HG02870 (cell line): ENCODE results near the gene CDC25B.

Experiments
- ATAC-seq: cut with Tn5 transposase; IDR thresholded peaks from one replicate; pipeline ENCODE4 v1.9.1; 2021; ENCODE audit warnings: mild to moderate bottlenecking, moderate library complexity; ENCODE audit not compliant: unreplicated experiment

CDC25B gene

GRCh38 chr20:3802524-3803239 lies 6.6 kb downstream of the CDC25B start:
- no peak for ATAC-seq

DNA sequence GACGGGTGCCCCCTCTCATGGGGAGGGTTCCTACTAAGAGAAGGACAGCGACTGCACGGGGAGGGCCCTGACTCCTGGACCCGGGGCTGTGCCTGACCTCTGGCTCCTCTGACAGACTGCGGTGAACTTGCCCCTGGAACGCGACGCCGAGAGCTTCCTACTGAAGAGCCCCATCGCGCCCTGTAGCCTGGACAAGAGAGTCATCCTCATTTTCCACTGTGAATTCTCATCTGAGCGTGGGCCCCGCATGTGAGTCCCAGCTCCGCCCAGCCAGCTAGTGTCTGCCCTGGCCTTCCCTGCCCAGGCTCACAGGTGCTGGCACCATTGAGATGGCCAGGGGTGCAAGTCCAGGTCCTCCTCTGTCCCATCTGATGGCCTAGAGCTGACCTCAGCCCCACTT lies 7.2 kb downstream of the CDC25B start:
- ATAC-seq = no peak

- no peak for ATAC-seq
Measured at GRCh38 chr20:3803854-3804253, 7.7 kb downstream of the CDC25B start.

GRCh38 chr20:3804254-3804751 lies 8.2 kb downstream of the CDC25B start:
- no peak for ATAC-seq

DNA sequence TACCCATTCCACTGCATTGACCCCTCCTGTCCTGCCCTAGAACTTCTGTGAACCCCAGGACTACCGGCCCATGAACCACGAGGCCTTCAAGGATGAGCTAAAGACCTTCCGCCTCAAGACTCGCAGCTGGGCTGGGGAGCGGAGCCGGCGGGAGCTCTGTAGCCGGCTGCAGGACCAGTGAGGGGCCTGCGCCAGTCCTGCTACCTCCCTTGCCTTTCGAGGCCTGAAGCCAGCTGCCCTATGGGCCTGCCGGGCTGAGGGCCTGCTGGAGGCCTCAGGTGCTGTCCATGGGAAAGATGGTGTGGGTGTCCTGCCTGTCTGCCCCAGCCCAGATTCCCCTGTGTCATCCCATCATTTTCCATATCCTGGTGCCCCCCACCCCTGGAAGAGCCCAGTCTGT lies 8.7 kb downstream of the CDC25B start:
- ATAC-seq = no peak

DNA sequence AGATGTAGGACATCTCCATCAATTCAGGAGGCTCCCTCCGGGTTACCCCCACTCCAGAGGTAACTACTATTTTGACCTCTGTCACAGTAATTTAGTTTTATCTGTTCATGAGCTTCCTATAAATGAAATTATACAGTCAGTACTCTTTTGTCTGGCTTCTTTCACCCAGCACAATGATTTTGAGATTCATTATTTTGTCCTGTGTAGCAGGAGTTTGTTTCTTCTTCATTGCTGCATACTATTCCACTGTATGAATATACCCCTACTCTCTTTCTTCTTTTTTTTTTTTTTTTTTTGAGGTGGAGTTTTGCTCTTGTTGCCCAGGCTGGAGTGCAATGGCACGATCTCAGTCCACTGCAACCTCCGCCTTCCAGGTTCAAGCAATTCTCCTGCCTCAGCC lies 12.4 kb downstream of the CDC25B start:
- ATAC-seq = no peak

GRCh38 chr20:3811467-3812258 lies 15.6 kb downstream of the CDC25B start:
- no peak for ATAC-seq

DNA sequence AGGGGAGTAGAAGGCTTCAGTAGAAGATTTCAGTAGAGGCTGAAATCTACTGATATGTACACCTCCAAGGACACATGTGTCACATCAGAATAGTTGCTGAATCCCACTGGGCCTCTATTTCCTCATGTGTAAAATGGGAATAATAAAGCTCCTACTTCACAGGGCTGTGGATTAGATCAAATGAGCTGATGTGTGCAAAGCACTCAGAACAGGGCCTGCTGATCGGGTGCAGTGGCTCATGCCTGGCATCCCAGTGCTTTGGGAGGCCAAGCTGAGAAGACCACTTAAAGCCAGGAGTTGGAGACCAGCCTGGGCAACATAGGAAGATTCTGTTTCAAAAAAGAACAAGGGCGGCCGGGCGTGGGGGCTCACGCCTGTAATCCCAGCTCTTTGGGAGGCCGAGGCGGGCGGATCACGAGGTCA lies 16.2 kb downstream of the CDC25B start:
- no peak for ATAC-seq

DNA sequence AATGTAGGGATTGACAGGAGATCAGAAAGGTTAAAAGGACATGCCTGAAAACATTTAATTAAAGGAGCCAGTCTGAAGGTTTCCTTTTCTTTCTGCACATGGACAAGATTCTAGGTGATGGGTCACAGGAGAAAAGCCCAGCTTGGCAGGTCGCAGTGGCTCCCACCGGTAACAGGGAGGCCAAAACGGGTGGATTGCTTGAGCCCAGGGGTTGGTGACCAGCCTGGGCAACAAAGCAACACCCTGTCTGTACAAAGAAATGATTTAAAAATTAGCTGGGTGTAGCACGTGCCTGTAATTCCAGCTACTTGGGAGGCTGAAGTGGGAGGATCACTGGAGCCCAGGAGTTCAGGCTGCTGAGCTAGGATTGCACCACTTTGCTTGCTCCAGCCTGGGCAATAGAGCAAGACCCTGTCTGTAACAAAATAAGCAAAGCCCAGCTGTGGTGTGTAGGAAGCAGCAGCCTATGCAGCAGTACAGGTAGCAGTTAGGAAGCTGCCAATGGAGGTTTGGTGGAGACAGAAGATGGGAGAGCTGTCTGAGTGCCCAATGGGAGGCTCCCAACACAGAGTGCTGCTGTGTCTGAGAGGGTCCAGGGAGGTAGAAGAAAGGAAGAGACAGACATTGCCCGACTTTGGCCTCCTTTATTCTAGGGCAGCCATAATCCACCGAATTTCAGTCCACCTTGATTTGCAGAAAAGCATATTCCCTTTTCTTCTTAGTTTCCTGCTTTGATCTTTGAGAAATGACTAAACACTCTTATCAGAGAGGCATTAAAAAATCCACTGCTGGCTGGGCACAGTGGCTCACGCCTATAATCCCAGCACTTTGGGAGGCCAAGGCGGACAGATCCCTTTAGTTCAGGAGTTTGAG lies 17.1 kb downstream of the CDC25B start:
- ATAC-seq = no peak

DNA sequence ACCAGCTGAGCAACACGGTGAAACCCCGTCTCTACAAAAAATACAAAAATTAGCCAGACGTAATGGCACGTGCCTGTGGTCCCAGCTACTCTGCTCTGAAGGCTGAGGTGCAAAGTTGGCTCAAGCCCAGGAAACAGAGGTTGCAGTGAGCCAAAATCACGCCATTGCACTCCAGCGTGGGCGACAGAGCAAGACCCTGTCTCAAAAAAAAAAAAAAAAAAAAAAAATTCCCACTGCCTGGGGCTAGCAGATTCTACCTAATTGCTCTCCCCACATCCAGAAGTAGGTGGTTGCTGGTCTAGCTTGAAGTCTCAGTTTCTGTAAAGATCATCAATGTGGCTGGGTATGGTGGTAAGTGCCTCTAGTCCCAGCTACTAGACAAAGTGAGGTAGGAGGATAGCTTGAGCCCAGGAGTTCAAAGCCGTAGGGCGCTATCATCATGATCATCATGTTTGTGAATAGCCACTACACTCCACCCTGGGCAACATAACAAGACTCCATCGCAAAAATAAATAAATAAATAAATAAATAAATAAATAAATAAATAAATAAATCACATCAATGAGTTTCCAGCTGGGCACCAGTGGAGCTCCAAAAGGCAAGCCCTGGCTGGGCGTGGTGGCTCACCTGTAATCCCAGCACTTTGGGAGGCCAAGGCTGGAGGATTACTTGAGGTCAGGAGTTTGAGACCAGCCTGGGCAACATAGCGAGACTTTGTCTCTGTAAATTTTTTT lies 17.9 kb downstream of the CDC25B start:
- ATAC-seq = no peak

- no peak for ATAC-seq
Measured at GRCh38 chr20:3814928-3815495, 18.9 kb downstream of the CDC25B start.

GRCh38 chr20:3815703-3816315 lies 19.7 kb downstream of the CDC25B start:
- no peak for ATAC-seq

GRCh38 chr20:3818155-3819151 lies 22.3 kb downstream of the CDC25B start:
- ATAC-seq = no peak

DNA sequence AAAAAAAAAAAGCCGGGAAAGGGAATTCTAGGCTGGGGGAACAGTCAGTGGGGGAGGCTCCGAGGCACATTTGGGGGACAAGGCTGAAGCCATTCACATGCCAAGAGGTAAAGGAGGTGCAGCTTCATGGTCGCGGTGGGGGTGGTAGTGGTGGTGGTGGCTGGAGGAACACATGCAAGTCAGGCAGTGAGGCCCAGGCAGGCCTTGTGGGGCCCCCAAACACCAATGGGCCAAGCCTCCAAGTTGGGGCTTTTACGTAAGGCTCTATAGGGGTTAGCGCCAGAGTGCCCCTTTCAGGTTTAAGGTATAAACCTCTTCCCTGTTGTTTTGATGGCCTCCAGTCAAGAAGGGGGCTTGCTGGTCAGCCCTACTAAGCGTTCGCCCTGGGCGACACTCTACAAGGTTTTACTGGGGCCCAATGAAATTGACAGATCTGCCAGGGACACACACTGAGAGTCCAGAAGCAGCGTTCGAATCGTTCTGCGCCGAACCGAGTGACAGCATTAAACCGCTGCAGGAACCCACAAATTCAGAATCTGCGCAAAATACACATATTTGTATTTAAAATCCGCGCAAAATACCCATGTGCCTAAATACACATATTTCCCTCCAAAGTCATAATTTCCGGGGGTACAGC lies 23.4 kb downstream of the CDC25B start:
- no peak for ATAC-seq

DNA sequence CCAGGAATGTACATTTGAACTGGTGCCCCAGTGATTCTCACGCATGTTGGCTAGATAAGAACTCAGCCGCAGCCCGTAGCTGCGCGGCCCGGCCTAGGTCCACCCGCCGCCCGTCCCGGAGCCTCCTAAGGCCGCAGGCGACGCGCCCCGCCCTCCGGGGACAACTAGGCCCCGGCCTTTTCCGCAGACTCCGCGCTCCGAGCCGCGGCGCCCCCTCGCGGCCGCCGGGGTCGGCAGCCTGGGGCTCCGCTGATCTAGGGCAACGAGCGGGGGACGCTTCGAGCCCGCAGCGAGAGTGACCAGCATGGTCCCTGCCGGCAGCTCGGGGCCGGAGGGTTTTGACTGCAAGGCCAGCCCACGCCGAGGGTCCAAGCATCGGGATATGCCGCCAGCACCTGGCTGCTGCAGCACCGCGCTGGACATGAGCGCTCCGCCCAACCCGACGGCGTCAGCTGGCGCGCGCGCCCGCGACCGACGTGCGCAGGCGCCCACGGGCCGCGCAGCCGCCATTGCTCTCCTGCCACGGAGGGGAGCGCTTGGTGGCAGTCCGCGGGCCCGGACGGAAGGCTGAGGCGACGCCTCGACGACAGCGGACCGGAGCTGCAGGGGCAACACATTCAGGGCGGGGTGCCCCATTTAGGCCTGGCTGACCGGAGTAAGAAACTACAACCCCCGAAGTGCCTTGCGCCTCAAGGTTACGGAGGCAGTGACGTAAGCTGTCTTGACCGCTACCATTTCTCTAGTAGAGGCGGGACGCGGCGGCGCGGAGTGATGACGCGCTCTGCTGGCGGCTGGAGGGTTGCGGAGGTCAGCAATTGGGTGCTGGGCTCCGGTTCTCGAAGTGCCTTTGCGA lies 24.2 kb downstream of the CDC25B start, which contains the start of gene AP5S1:
TSS of gene AP5S1 (plus strand) at position 500 of the 853 bp plus-strand sequence. CDS start 1,571 bp downstream, outside the sequence.
- peak; percentile 75 for ATAC-seq

DNA sequence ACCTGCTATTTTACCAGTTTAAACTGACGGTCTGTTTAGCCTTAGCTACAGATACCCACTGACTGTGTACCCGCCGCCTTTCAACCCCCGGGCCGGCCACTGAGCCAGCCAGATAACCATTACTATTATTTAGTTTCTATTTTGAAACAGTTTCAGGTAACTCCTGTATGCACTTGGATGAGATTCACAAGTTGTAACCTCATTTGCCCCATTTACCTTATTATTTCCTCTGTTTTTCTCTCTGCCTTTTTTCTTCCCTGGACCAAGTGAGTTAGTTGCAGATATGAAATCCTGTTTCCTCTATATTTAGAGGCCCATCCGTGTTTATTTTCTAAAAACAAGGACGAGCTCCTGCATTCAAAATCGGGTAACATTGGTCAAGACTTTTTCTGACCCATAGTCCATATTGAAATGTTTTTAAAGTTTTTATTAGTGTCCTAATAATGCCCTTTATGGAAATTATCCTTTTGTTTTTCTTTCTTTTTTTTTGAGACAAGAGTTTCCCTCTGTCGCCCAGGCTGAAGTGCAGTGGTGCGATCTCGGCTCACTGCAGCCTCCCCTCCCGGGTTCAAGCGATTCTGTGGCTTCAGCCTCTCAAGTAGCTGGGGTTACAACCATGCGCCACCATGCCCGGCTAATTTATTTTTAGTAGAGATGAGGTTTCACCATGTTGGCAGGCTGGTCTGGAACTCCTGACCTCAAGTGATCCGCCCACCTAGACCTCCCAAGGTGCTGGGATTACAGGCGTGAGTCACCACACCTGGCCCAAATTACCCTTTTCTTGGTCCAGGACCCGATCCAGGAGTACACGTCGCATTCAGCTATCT lies 25.0 kb downstream of the CDC25B start:
- peak; percentile 3 for ATAC-seq
